ENCODE results near the gene RRAS2. TPM values are rescaled to one million over a fixed set of nuclear protein-coding genes. Genes with fewer than 3 reads are reported as not detected.
A peak's percentile ranks its signal among the peaks of the same experiment; 100 is the strongest.

RRAS2 gene
- total RNA-seq, 1 experiment from 2014 or later: 164 TPM

DNA sequence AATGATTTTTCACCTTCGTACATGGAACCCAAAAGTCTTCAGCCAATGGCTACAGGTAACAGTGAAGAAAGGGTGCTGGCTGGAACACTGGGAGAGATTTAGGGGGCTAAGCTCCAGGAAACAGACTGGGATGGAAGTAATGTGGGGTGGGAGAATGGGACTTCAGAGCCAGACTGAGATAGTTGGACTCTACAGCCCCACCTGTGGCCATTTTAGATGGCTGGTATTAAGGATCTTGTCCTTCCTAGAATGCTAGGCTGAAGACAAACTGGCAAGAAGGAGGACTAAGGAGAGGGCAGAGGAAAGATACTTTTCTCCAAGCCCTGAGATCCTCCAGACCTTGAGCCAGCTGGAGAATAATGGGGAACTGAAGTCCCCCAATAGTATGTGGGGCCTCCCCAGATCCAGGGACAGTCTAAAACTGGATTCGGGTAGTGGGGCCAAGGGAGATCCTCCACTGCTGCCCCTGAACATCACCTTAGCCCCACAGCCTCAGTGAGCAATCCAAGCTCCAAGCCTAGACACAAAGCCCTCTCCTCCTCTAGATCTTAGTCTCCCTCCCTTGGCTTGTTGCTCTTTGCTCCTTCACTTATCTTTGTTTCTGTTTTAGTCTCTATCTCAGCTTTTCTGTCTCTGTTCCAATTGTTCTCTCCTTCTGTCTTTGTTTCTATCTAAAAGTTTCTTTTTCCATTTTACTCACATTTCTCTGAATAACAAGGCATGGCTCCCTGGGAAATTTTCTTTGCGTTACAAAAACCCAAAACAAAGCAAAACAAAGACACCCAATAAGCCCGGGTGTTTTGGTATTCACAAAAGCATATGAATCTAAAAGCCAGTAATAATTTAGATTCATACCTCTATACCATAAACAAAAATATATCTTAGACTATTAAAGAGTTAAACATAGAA, 16.2 kb upstream of the RRAS2 start:
- Mint-ChIP-seq H3K4me3 (no peak overlapping the region), H3K9me3 (no peaks in the 10 kb centered on the region), H3K27me3 (ENCODE audit: low read depth) (peaks cover 14% of the 10 kb centered on the region), H3K27ac (peak overlapping the region; percentile 7; the same call in 1 of the 2 replicates), H3K4me1 (peaks cover 22% of the 10 kb centered on the region), H3K36me3 (no peaks in the 10 kb centered on the region)
- ATAC-seq: peak; percentile 97
- TF ChIP-seq, protein P1, sequence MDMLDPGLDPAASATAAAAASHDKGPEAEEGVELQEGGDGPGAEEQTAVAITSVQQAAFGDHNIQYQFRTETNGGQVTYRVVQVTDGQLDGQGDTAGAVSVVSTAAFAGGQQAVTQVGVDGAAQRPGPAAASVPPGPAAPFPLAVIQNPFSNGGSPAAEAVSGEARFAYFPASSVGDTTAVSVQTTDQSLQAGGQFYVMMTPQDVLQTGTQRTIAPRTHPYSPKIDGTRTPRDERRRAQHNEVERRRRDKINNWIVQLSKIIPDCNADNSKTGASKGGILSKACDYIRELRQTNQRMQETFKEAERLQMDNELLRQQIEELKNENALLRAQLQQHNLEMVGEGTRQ (CRISPR knock-in tag; IDR thresholded peaks at IDR 0.05): no peak
- TF ChIP-seq, protein P2, sequence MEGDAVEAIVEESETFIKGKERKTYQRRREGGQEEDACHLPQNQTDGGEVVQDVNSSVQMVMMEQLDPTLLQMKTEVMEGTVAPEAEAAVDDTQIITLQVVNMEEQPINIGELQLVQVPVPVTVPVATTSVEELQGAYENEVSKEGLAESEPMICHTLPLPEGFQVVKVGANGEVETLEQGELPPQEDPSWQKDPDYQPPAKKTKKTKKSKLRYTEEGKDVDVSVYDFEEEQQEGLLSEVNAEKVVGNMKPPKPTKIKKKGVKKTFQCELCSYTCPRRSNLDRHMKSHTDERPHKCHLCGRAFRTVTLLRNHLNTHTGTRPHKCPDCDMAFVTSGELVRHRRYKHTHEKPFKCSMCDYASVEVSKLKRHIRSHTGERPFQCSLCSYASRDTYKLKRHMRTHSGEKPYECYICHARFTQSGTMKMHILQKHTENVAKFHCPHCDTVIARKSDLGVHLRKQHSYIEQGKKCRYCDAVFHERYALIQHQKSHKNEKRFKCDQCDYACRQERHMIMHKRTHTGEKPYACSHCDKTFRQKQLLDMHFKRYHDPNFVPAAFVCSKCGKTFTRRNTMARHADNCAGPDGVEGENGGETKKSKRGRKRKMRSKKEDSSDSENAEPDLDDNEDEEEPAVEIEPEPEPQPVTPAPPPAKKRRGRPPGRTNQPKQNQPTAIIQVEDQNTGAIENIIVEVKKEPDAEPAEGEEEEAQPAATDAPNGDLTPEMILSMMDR (IDR thresholded peaks at IDR 0.05): 0 out of 2 replicates have a peak, but pooled peaks have one; percentile 29
- TF ChIP-seq, protein P3, sequence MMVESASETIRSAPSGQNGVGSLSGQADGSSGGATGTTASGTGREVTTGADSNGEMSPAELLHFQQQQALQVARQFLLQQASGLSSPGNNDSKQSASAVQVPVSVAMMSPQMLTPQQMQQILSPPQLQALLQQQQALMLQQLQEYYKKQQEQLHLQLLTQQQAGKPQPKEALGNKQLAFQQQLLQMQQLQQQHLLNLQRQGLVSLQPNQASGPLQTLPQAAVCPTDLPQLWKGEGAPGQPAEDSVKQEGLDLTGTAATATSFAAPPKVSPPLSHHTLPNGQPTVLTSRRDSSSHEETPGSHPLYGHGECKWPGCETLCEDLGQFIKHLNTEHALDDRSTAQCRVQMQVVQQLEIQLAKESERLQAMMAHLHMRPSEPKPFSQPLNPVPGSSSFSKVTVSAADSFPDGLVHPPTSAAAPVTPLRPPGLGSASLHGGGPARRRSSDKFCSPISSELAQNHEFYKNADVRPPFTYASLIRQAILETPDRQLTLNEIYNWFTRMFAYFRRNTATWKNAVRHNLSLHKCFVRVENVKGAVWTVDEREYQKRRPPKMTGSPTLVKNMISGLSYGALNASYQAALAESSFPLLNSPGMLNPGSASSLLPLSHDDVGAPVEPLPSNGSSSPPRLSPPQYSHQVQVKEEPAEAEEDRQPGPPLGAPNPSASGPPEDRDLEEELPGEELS (CRISPR knock-in tag; IDR thresholded peaks at IDR 0.05): no peak
- POLR2A ChIA-PET: no interaction called here
- peak; percentile 28 for DNase-seq (ENCODE audit: low spot score)
- CTCF ChIA-PET: interaction anchor here (0.7 to 3.0 kb wide), 19 partner anchors 8 to 122 kb away, joined by 3 to 23 read pairs (median 4); no protein-coding TSS in a partner anchor

DNA sequence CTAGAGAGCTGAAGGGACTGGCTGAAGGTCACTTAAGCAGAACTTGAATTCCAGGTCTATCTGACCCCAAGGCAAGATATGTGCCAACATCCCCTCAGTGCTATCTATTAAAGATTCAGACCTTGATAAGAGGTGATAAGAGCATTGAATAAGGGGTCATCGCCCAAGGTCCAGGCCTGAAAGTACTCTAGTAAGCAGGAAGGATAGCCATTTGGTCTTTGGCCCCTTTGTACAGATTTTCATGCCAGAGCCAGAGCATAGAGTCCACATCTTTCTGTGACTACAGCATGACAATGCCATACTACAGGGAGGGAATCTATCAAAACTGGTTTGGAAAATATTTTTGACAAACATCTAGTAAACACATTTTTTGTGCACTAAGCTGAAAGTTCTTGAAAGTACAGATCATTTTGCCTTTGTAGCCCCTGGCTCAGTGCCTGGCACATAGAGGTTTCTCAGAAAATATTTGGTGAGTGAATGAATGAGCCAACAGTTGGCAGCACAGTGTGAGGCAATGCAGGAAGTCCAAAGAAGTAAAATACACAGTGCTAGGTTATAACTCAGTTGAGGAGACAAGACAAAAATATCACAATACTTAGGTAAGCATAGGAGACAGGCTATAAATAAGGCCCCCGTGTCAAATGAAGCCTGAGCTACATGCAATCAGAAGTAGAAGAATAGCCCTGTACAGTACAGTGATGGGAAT, 15.1 kb upstream of the RRAS2 start:
- ATAC-seq (no peak), DNase-seq (ENCODE audit: low spot score) (no peak)
- ChIA-PET POLR2A (no interaction called here), CTCF (interaction anchor here (0.7 to 3.3 kb wide), 18 partner anchors 7 to 121 kb away, joined by 3 to 23 read pairs (median 4); no protein-coding TSS in a partner anchor)
- TF ChIP-seq MXD4 (CRISPR knock-in tag; IDR thresholded peaks at IDR 0.05; ENCODE audit: borderline replicate concordance) (no peak), GRHL2 (CRISPR knock-in tag; IDR thresholded peaks at IDR 0.05; ENCODE audit: insufficient replicate concordance, severe bottlenecking) (no peak), KAT7 (CRISPR knock-in tag; IDR thresholded peaks at IDR 0.05; ENCODE audit: borderline replicate concordance) (no peak), NFATC4 (CRISPR knock-in tag; IDR thresholded peaks at IDR 0.05) (no peak), ZNF219 (CRISPR knock-in tag; IDR thresholded peaks at IDR 0.05; ENCODE audit: borderline replicate concordance) (no peak)
- TF ChIP-seq, protein P4, sequence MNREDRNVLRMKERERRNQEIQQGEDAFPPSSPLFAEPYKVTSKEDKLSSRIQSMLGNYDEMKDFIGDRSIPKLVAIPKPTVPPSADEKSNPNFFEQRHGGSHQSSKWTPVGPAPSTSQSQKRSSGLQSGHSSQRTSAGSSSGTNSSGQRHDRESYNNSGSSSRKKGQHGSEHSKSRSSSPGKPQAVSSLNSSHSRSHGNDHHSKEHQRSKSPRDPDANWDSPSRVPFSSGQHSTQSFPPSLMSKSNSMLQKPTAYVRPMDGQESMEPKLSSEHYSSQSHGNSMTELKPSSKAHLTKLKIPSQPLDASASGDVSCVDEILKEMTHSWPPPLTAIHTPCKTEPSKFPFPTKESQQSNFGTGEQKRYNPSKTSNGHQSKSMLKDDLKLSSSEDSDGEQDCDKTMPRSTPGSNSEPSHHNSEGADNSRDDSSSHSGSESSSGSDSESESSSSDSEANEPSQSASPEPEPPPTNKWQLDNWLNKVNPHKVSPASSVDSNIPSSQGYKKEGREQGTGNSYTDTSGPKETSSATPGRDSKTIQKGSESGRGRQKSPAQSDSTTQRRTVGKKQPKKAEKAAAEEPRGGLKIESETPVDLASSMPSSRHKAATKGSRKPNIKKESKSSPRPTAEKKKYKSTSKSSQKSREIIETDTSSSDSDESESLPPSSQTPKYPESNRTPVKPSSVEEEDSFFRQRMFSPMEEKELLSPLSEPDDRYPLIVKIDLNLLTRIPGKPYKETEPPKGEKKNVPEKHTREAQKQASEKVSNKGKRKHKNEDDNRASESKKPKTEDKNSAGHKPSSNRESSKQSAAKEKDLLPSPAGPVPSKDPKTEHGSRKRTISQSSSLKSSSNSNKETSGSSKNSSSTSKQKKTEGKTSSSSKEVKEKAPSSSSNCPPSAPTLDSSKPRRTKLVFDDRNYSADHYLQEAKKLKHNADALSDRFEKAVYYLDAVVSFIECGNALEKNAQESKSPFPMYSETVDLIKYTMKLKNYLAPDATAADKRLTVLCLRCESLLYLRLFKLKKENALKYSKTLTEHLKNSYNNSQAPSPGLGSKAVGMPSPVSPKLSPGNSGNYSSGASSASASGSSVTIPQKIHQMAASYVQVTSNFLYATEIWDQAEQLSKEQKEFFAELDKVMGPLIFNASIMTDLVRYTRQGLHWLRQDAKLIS (CRISPR knock-in tag; IDR thresholded peaks at IDR 0.05; ENCODE audit: borderline replicate concordance): no peak
- TF ChIP-seq, protein P5, sequence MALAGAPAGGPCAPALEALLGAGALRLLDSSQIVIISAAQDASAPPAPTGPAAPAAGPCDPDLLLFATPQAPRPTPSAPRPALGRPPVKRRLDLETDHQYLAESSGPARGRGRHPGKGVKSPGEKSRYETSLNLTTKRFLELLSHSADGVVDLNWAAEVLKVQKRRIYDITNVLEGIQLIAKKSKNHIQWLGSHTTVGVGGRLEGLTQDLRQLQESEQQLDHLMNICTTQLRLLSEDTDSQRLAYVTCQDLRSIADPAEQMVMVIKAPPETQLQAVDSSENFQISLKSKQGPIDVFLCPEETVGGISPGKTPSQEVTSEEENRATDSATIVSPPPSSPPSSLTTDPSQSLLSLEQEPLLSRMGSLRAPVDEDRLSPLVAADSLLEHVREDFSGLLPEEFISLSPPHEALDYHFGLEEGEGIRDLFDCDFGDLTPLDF (CRISPR knock-in tag; IDR thresholded peaks at IDR 0.05): no peak
- H3K9me3 Mint-ChIP-seq: no peaks in the 10 kb centered on the region
- H3K27me3 Mint-ChIP-seq (ENCODE audit: low read depth): peaks cover 5% of the 10 kb centered on the region; the same call in 1 of the 2 replicates
- H3K4me3 Mint-ChIP-seq: no peak overlapping the region
- peaks cover 22% of the 10 kb centered on the region for H3K4me1 Mint-ChIP-seq
- H3K27ac Mint-ChIP-seq: no peak overlapping the region
- no peaks in the 10 kb centered on the region for H3K36me3 Mint-ChIP-seq

Data from WTC11 (cell line).